SK-N-SH (cell line): ENCODE measurements around the gene TMEM170B.

ENCODE experiments used
- CHD2 ChIP-seq: fragments of 150-350 bp; IDR thresholded peaks from 2 replicates; pipeline ENCODE4 v1.6.1; 2018; ENCODE audit warnings: low read length; ENCODE audit not compliant: partially characterized antibody
- EP300 ChIP-seq, 2 experiments: IDR thresholded peaks; 2 replicates each; pipeline versions ENCODE4 v1.4.0 to v1.6.1; 2012; ENCODE audit warnings: borderline replicate concordance in 1 of 2, low read depth in 1 of 2, low read length in 1 of 2
- EZH2phosphoT487 ChIP-seq: fragments of 200-600 bp; sonication (generic); IDR thresholded peaks from 2 replicates; pipeline ENCODE4 v1.6.1; 2017; ENCODE audit warnings: low read depth, mixed run types, mild to moderate bottlenecking, antibody characterized with exemption, moderate library complexity, borderline replicate concordance
- FOXJ3 ChIP-seq: sonication (generic); formaldehyde crosslinking; IDR thresholded peaks from 2 replicates; pipeline ENCODE4 v1.5.1; 2020; ENCODE audit warnings: mild to moderate bottlenecking, missing genetic modification reagents
- NFIC ChIP-seq: IDR thresholded peaks from 2 replicates; pipeline ENCODE4 v1.4.0; 2012; ENCODE audit warnings: borderline replicate concordance
- POLR2AphosphoS5 ChIP-seq: IDR thresholded peaks from 2 replicates; pipeline ENCODE4 v1.6.1; 2012; ENCODE audit warnings: low read depth, low read length
- RAD21 ChIP-seq: IDR thresholded peaks from 2 replicates; pipeline ENCODE4 v1.6.1; 2012; ENCODE audit warnings: mild to moderate bottlenecking, low read length
- RFX5 ChIP-seq: IDR thresholded peaks from 2 replicates; pipeline ENCODE4 v1.6.1; 2012; ENCODE audit warnings: mild to moderate bottlenecking, improper control_type of control experiment, low read length
- SMC3 ChIP-seq: IDR thresholded peaks from 2 replicates; pipeline ENCODE4 v1.6.1; 2012; ENCODE audit warnings: low read depth, low read length, improper control_type of control experiment
- TAF1 ChIP-seq: IDR thresholded peaks from 2 replicates; pipeline ENCODE4 v1.6.1; 2012; ENCODE audit warnings: low read depth, mild to moderate bottlenecking, low read length, moderate library complexity, borderline replicate concordance
- TF ChIP-seq, protein P1 (sequence below): fragments of 200-600 bp; sonication (generic); IDR thresholded peaks from 2 replicates; pipeline ENCODE4 v1.6.1; 2017; ENCODE audit warnings: antibody characterized with exemption, mild to moderate bottlenecking, moderate library complexity
- TF ChIP-seq, protein P2 (sequence below): IDR thresholded peaks from 2 replicates; pipeline ENCODE4 v1.4.0; 2012; ENCODE audit warnings: low read depth
- TF ChIP-seq, protein P3 (sequence below): fragments of 150-350 bp; IDR thresholded peaks from 2 replicates; pipeline ENCODE4 v1.6.1; 2017; ENCODE audit warnings: antibody characterized with exemption, low read length, low read depth, borderline replicate concordance

DNA sequence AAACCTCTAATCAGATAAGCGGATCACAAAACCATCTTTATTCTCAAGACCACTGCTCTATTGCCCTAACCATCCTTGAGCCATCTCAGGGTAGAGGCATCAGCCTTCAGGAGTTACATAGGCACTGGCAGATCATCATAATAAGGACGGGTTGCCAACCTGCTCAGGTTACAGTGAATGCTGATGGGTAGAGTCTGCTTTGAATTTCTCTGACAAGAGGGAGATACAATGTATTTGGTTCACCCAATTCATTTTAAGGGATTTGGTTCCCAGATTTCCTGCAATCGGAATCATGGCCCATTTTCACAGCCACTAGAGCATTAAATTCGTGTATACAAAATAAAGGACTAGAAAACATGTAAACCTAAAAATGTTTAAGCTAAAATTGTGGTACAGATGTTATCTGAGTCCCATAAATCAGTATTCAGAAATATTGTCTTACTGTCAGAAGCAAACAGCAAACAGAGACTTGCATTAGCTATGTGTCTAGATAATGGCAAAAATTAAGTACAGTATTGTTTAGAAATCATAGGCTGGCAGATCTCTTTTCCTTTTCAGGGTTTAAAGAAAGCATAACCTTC is 41.9 kb upstream of the TMEM170B start:
- no peak; the same call in 1 of the 2 replicates for TF ChIP-seq RAD21
- no peak for TF ChIP-seq NFIC
- TF ChIP-seq, protein P1, sequence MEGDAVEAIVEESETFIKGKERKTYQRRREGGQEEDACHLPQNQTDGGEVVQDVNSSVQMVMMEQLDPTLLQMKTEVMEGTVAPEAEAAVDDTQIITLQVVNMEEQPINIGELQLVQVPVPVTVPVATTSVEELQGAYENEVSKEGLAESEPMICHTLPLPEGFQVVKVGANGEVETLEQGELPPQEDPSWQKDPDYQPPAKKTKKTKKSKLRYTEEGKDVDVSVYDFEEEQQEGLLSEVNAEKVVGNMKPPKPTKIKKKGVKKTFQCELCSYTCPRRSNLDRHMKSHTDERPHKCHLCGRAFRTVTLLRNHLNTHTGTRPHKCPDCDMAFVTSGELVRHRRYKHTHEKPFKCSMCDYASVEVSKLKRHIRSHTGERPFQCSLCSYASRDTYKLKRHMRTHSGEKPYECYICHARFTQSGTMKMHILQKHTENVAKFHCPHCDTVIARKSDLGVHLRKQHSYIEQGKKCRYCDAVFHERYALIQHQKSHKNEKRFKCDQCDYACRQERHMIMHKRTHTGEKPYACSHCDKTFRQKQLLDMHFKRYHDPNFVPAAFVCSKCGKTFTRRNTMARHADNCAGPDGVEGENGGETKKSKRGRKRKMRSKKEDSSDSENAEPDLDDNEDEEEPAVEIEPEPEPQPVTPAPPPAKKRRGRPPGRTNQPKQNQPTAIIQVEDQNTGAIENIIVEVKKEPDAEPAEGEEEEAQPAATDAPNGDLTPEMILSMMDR, result no peak
- TF ChIP-seq POLR2AphosphoS5, result no peak
- TF ChIP-seq RFX5, result no peak
- no peak for TF ChIP-seq EP300 (IDR thresholded peaks at IDR 0.05; ENCODE audit: borderline replicate concordance in 1 of 2, low read depth in 1 of 2, low read length in 1 of 2)
- TF ChIP-seq SMC3, result no peak
- TF ChIP-seq EZH2phosphoT487, result no peak
- TF ChIP-seq, protein P2, sequence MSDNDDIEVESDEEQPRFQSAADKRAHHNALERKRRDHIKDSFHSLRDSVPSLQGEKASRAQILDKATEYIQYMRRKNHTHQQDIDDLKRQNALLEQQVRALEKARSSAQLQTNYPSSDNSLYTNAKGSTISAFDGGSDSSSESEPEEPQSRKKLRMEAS, result no peak
- no peak for TF ChIP-seq FOXJ3 (CRISPR knock-in tag)
- no peak for TF ChIP-seq TAF1
- TF ChIP-seq, protein P3, sequence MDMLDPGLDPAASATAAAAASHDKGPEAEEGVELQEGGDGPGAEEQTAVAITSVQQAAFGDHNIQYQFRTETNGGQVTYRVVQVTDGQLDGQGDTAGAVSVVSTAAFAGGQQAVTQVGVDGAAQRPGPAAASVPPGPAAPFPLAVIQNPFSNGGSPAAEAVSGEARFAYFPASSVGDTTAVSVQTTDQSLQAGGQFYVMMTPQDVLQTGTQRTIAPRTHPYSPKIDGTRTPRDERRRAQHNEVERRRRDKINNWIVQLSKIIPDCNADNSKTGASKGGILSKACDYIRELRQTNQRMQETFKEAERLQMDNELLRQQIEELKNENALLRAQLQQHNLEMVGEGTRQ, result no peak
- TF ChIP-seq CHD2, result no peak
